ENCODE data around the gene FOXA2.

GRCh38 chr20:22546344-22546743, 38.0 kb downstream of the FOXA2 start:
- TF ChIP-seq POLR2A (IDR thresholded peaks at IDR 0.05) (no peak), CTCF (IDR thresholded peaks at IDR 0.05) (no peak)
